ENCODE data around the gene C3orf85.
"Not testable (repeated sequence)": the region's sequence is repeated elsewhere in the genome, so short reads cannot be mapped to it uniquely, and the experiment has no call there.

Gene C3orf85

GRCh38 chr3:109116031-109116430 lies 20.5 kb upstream of the C3orf85 start:
- H3K27ac ChIP-seq (ENCODE audit: low read depth in 2 of 2, low read length in 2 of 2): no peak overlapping the region
- no peaks in the 10 kb centered on the region for H3K9me3 ChIP-seq (ENCODE audit: control insufficient read depth in 2 of 2, low read length in 2 of 2)
- no peaks in the 10 kb centered on the region for H3K4me1 ChIP-seq (ENCODE audit: control insufficient read depth in 2 of 2, insufficient read depth in 2 of 2, low read length in 2 of 2)
- H3K36me3 ChIP-seq (ENCODE audit: control insufficient read depth in 2 of 2, insufficient read depth in 2 of 2, low read length in 2 of 2): no peaks in the 10 kb centered on the region
- H3K4me3 ChIP-seq (ENCODE audit: low read length in 2 of 2): no peak overlapping the region
- no peaks in the 10 kb centered on the region for H3K27me3 ChIP-seq (ENCODE audit: control insufficient read depth in 2 of 2, insufficient read depth in 2 of 2, low read length in 2 of 2)
- H3K9ac ChIP-seq (ENCODE audit: low read depth in 1 of 2, low read length in 2 of 2): no peak overlapping the region

DNA sequence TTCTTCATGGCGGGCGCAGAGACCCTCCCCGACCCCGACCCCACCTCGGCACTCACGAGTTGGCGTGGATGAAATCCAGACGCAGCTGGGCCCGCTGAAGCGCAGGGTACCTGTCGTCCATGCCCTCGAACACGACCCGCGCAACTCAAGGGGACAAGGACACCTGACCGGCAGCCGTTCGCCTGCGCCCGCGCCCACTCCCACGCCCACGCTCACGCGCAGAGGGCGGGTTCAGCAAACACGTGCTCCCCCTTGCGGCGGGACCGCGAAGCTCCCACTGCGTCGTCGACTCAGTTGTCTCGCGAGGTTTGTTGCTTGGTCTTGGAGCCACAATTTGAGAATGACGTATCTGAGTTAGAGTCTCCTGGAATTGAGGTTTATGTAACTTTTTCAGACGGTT lies 18.6 kb upstream of the C3orf85 start, which contains the start of gene MORC1:
MORC1 (minus strand) TSS at position 196 of the 400 bp plus-strand sequence; CDS start at position 121, 75 bp downstream.
- H3K27ac ChIP-seq (ENCODE audit: low read depth in 2 of 2, low read length in 2 of 2): no peak within 1 kb of the TSS
- no peak within 1 kb of the TSS for H3K9ac ChIP-seq (ENCODE audit: low read depth in 1 of 2, low read length in 2 of 2)
- no peaks in the 10 kb centered on the region for H3K36me3 ChIP-seq (ENCODE audit: control insufficient read depth in 2 of 2, insufficient read depth in 2 of 2, low read length in 2 of 2)
- H3K4me1 ChIP-seq (ENCODE audit: control insufficient read depth in 2 of 2, insufficient read depth in 2 of 2, low read length in 2 of 2): no peaks in the 10 kb centered on the region
- H3K27me3 ChIP-seq (ENCODE audit: control insufficient read depth in 2 of 2, insufficient read depth in 2 of 2, low read length in 2 of 2): no peaks in the 10 kb centered on the region
- no peak within 1 kb of the TSS for H3K4me3 ChIP-seq (ENCODE audit: low read length in 2 of 2)
- H3K9me3 ChIP-seq (ENCODE audit: control insufficient read depth in 2 of 2, low read length in 2 of 2): no peaks in the 10 kb centered on the region

GRCh38 chr3:109118584-109118983 lies 17.9 kb upstream of the C3orf85 start:
- H3K9ac ChIP-seq (ENCODE audit: low read depth in 1 of 2, low read length in 2 of 2): no peak overlapping the region
- no peaks in the 10 kb centered on the region for H3K27me3 ChIP-seq (ENCODE audit: control insufficient read depth in 2 of 2, insufficient read depth in 2 of 2, low read length in 2 of 2)
- H3K36me3 ChIP-seq (ENCODE audit: control insufficient read depth in 2 of 2, insufficient read depth in 2 of 2, low read length in 2 of 2): no peaks in the 10 kb centered on the region
- no peaks in the 10 kb centered on the region for H3K4me1 ChIP-seq (ENCODE audit: control insufficient read depth in 2 of 2, insufficient read depth in 2 of 2, low read length in 2 of 2)
- no peaks in the 10 kb centered on the region for H3K9me3 ChIP-seq (ENCODE audit: control insufficient read depth in 2 of 2, low read length in 2 of 2)
- H3K27ac ChIP-seq (ENCODE audit: low read depth in 2 of 2, low read length in 2 of 2): no peak overlapping the region
- no peak overlapping the region for H3K4me3 ChIP-seq (ENCODE audit: low read length in 2 of 2)

DNA sequence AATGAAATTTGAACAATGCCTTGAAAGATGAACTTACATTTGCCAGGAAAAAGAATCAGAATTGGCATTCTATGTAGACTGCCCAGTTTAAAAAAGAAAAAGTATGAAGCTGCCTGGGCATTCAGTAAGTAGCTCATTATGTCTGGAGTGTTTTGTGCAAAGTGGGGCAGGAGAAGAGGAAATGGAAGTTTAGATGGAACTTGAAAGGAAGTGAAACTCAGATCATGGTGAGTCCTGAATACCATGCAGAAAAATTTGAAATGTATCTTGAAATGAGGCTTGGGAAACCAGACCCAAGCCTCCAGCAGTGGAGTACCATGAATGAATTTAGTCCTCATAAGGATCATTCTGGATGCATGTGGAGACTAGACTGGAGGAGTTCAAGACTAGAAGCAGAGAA lies 13.8 kb upstream of the C3orf85 start:
- no peaks in the 10 kb centered on the region for H3K9me3 ChIP-seq (ENCODE audit: control insufficient read depth in 2 of 2, low read length in 2 of 2)
- no peak overlapping the region for H3K27ac ChIP-seq (ENCODE audit: low read depth in 2 of 2, low read length in 2 of 2)
- H3K4me3 ChIP-seq (ENCODE audit: low read length in 2 of 2): no peak overlapping the region
- no peaks in the 10 kb centered on the region for H3K27me3 ChIP-seq (ENCODE audit: control insufficient read depth in 2 of 2, insufficient read depth in 2 of 2, low read length in 2 of 2)
- no peaks in the 10 kb centered on the region for H3K36me3 ChIP-seq (ENCODE audit: control insufficient read depth in 2 of 2, insufficient read depth in 2 of 2, low read length in 2 of 2)
- no peak overlapping the region for H3K9ac ChIP-seq (ENCODE audit: low read depth in 1 of 2, low read length in 2 of 2)
- peaks cover 0 to 8% of the 10 kb centered on the region in 2 donors for H3K4me1 ChIP-seq (ENCODE audit: control insufficient read depth in 2 of 2, insufficient read depth in 2 of 2, low read length in 2 of 2)

- peaks cover 0 to 8% of the 10 kb centered on the region in 2 donors for H3K4me1 ChIP-seq (ENCODE audit: control insufficient read depth in 2 of 2, insufficient read depth in 2 of 2, low read length in 2 of 2)
- H3K9me3 ChIP-seq (ENCODE audit: control insufficient read depth in 2 of 2, low read length in 2 of 2): no peaks in the 10 kb centered on the region
- H3K27ac ChIP-seq (ENCODE audit: low read depth in 2 of 2, low read length in 2 of 2): no peak overlapping the region
- H3K36me3 ChIP-seq (ENCODE audit: control insufficient read depth in 2 of 2, insufficient read depth in 2 of 2, low read length in 2 of 2): no peaks in the 10 kb centered on the region
- no peak overlapping the region for H3K4me3 ChIP-seq (ENCODE audit: low read length in 2 of 2)
- H3K27me3 ChIP-seq (ENCODE audit: control insufficient read depth in 2 of 2, insufficient read depth in 2 of 2, low read length in 2 of 2): no peaks in the 10 kb centered on the region
- H3K9ac ChIP-seq (ENCODE audit: low read depth in 1 of 2, low read length in 2 of 2): no peak overlapping the region
These were observed 10.6 kb upstream of the C3orf85 start for GRCh38 chr3:109125902-109126301.

DNA sequence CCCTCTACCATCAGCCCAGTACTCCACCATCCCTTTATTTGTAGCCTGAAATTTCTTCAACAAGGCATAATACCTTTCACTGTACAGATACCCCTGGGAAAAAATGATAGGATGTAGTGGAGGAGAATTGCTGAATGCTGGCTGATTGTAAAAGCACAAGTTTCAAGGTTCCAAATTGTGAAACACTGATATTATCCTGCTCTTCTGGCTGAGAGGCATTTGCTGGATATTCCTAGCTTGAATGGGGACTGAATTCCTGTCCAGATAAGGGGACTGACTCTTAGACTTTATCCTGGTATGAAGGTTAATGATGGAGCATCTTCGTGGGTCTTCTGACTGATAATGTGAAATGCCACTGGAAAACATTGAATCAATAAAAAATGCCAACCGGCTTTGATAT lies 9.0 kb upstream of the C3orf85 start:
- peaks cover 0 to 9% of the 10 kb centered on the region in 2 donors for H3K4me1 ChIP-seq (ENCODE audit: control insufficient read depth in 2 of 2, insufficient read depth in 2 of 2, low read length in 2 of 2)
- H3K4me3 ChIP-seq (ENCODE audit: low read length in 2 of 2): no peak overlapping the region
- H3K9ac ChIP-seq (ENCODE audit: low read depth in 1 of 2, low read length in 2 of 2): no peak overlapping the region
- no peaks in the 10 kb centered on the region for H3K9me3 ChIP-seq (ENCODE audit: control insufficient read depth in 2 of 2, low read length in 2 of 2)
- no peaks in the 10 kb centered on the region for H3K36me3 ChIP-seq (ENCODE audit: control insufficient read depth in 2 of 2, insufficient read depth in 2 of 2, low read length in 2 of 2)
- H3K27ac ChIP-seq (ENCODE audit: low read depth in 2 of 2, low read length in 2 of 2): no peak overlapping the region
- H3K27me3 ChIP-seq (ENCODE audit: control insufficient read depth in 2 of 2, insufficient read depth in 2 of 2, low read length in 2 of 2): no peaks in the 10 kb centered on the region

GRCh38 chr3:109131276-109131675 lies 5.2 kb upstream of the C3orf85 start:
- H3K36me3 ChIP-seq (ENCODE audit: control insufficient read depth in 2 of 2, insufficient read depth in 2 of 2, low read length in 2 of 2): no peaks in the 10 kb centered on the region
- no peak overlapping the region for H3K9ac ChIP-seq (ENCODE audit: low read depth in 1 of 2, low read length in 2 of 2)
- no peaks in the 10 kb centered on the region for H3K9me3 ChIP-seq (ENCODE audit: control insufficient read depth in 2 of 2, low read length in 2 of 2)
- no peaks in the 10 kb centered on the region for H3K27me3 ChIP-seq (ENCODE audit: control insufficient read depth in 2 of 2, insufficient read depth in 2 of 2, low read length in 2 of 2)
- H3K27ac ChIP-seq (ENCODE audit: low read depth in 2 of 2, low read length in 2 of 2): no peak overlapping the region
- no peak overlapping the region for H3K4me3 ChIP-seq (ENCODE audit: low read length in 2 of 2)
- H3K4me1 ChIP-seq (ENCODE audit: control insufficient read depth in 2 of 2, insufficient read depth in 2 of 2, low read length in 2 of 2): peaks cover 2 to 13% of the 10 kb centered on the region in 2 donors

GRCh38 chr3:109132801-109133473 lies 3.6 kb upstream of the C3orf85 start:
- Histone ChIP-seq H3K4me1 (ENCODE audit: control insufficient read depth in 2 of 2, insufficient read depth in 2 of 2, low read length in 2 of 2) (peaks cover 2 to 12% of the 10 kb centered on the region in 2 donors), H3K4me3 (ENCODE audit: low read length in 2 of 2) (no peak overlapping the region), H3K36me3 (ENCODE audit: control insufficient read depth in 2 of 2, insufficient read depth in 2 of 2, low read length in 2 of 2) (no peaks in the 10 kb centered on the region), H3K9me3 (ENCODE audit: control insufficient read depth in 2 of 2, low read length in 2 of 2) (no peaks in the 10 kb centered on the region), H3K27ac (ENCODE audit: low read depth in 2 of 2, low read length in 2 of 2) (no peak overlapping the region), H3K9ac (ENCODE audit: low read depth in 1 of 2, low read length in 2 of 2) (no peak overlapping the region), H3K27me3 (ENCODE audit: control insufficient read depth in 2 of 2, insufficient read depth in 2 of 2, low read length in 2 of 2) (no peaks in the 10 kb centered on the region)

DNA sequence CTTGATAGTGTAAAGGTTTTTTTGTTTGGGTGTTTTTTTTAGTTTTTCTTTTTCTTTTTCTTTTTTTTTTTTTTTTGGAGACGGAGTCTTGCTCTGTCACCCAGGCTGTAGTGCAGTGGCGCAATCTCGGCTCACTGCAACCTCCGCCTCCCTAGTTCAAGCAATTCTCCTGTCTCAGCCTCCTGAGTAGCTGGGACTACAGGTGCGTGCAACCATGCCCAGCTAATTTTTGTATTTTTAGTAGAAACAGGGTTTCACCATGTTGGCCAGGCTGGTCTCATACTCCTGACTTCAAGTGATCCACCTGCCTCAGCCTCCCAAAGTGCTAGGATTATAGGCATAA lies 3.1 kb upstream of the C3orf85 start:
- not testable (repeated sequence) for H3K4me3 ChIP-seq (ENCODE audit: low read length in 2 of 2); H3K27ac ChIP-seq (ENCODE audit: low read depth in 2 of 2, low read length in 2 of 2)

DNA sequence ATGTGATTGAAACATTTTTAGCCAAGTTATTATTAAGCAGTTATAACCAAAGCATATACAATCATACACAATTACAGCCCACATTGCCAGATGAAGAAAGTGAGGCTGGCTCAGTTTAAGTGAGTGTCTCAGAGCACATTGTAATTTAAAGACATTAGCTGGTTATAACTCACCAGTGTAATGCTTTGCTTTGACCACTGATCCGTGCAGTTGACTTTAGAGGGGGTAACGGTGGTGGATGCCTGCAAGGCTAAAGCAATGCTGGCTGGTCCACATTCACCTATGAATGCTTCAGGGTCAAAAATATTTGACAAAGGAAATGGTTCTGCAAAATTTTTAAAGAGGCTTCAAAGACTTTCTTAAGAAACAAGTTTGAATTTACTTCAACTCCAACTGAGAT lies 1.2 kb downstream of the C3orf85 start:
- Histone ChIP-seq H3K4me3 (ENCODE audit: low read length in 2 of 2) (peak overlapping the region in 1 of 2 donors; percentile 66), H3K36me3 (ENCODE audit: control insufficient read depth in 2 of 2, insufficient read depth in 2 of 2, low read length in 2 of 2) (no peaks in the 10 kb centered on the region)

More for the DNA sequence above, 3.1 kb upstream of the C3orf85 start:
- H3K9me3 ChIP-seq (ENCODE audit: control insufficient read depth in 2 of 2, low read length in 2 of 2); H3K27me3 ChIP-seq (ENCODE audit: control insufficient read depth in 2 of 2, insufficient read depth in 2 of 2, low read length in 2 of 2); H3K9ac ChIP-seq (ENCODE audit: low read depth in 1 of 2, low read length in 2 of 2); H3K36me3 ChIP-seq (ENCODE audit: control insufficient read depth in 2 of 2, insufficient read depth in 2 of 2, low read length in 2 of 2): not testable (repeated sequence)
- peaks cover 2 to 12% of the 10 kb centered on the region in 2 donors for H3K4me1 ChIP-seq (ENCODE audit: control insufficient read depth in 2 of 2, insufficient read depth in 2 of 2, low read length in 2 of 2)

More for the DNA sequence above, 1.2 kb downstream of the C3orf85 start:
- H3K27me3 ChIP-seq (ENCODE audit: control insufficient read depth in 2 of 2, insufficient read depth in 2 of 2, low read length in 2 of 2): no peaks in the 10 kb centered on the region
- peaks cover 2 to 9% of the 10 kb centered on the region in 2 donors for H3K4me1 ChIP-seq (ENCODE audit: control insufficient read depth in 2 of 2, insufficient read depth in 2 of 2, low read length in 2 of 2)
- H3K27ac ChIP-seq (ENCODE audit: low read depth in 2 of 2, low read length in 2 of 2): no peak overlapping the region
- no peak overlapping the region for H3K9ac ChIP-seq (ENCODE audit: low read depth in 1 of 2, low read length in 2 of 2)
- H3K9me3 ChIP-seq (ENCODE audit: control insufficient read depth in 2 of 2, low read length in 2 of 2): no peaks in the 10 kb centered on the region
